ENCODE measurements around the gene SRD5A2. TPM values are rescaled to one million over a fixed set of nuclear protein-coding genes. Genes with fewer than 3 reads are reported as not detected.

SRD5A2 gene
- total and polyA plus RNA-seq, 2 donors (not counting 1 experiment from before 2014, with no cell fraction given): not detected

DNA sequence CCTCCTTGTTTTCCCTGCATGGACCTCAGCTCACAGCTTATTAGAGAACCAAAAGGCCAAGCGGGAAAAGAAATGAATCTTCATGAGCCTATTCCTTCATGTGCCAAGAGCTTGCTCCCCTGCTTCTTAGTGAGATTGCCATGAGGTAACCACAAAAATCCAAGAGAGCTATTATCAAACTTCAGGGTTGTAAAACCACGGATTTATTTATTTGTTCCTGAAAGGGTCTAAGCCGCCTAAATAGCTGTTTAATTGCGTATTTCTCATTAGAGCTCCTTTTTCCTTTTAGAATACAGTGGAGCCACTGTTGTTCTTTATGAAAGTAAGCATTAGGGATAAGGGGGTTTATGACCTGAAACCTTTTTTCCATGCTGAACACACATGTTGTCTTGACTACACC is 58.0 kb downstream of the SRD5A2 start:
- H3K79me2 ChIP-seq (ENCODE audit: control insufficient read depth, insufficient read depth, low read length): no peaks in the 10 kb centered on the region
- no peak for ATAC-seq (ENCODE audit: low read depth)
- H3K4me1 ChIP-seq (ENCODE audit: control insufficient read depth in 2 of 2, insufficient read depth in 2 of 2, low read length in 2 of 2): no peaks in the 10 kb centered on the region
- no peak overlapping the region for H3K4me2 ChIP-seq (replicated peaks; ENCODE audit: low read depth, low read length, poor library complexity, severe bottlenecking)
- no peak overlapping the region for H3K9ac ChIP-seq (ENCODE audit: low read length)
- H2AFZ ChIP-seq (ENCODE audit: insufficient read depth, low read depth, low read length, poor library complexity, severe bottlenecking): no peak overlapping the region
- H3K9me3 ChIP-seq (ENCODE audit: control extremely low read depth in 1 of 3, control insufficient read depth in 2 of 3, insufficient read depth in 1 of 3, low read length in 2 of 3): no peaks in the 10 kb centered on the region
- 89% methylated on average over 3 of the region's 4 CpGs for WGBS (ENCODE audit: insufficient coverage)
- H3K9me3 Mint-ChIP-seq (ENCODE audit: insufficient read depth): no peaks in the 10 kb centered on the region
- H3K27ac Mint-ChIP-seq: no peak overlapping the region
- no peak for DNase-seq
- no peak for TF ChIP-seq EZH2 (IDR thresholded peaks at IDR 0.05; ENCODE audit: borderline replicate concordance, insufficient read depth, low read depth, low read length, poor library complexity, severe bottlenecking)
- TF ChIP-seq, protein P1, sequence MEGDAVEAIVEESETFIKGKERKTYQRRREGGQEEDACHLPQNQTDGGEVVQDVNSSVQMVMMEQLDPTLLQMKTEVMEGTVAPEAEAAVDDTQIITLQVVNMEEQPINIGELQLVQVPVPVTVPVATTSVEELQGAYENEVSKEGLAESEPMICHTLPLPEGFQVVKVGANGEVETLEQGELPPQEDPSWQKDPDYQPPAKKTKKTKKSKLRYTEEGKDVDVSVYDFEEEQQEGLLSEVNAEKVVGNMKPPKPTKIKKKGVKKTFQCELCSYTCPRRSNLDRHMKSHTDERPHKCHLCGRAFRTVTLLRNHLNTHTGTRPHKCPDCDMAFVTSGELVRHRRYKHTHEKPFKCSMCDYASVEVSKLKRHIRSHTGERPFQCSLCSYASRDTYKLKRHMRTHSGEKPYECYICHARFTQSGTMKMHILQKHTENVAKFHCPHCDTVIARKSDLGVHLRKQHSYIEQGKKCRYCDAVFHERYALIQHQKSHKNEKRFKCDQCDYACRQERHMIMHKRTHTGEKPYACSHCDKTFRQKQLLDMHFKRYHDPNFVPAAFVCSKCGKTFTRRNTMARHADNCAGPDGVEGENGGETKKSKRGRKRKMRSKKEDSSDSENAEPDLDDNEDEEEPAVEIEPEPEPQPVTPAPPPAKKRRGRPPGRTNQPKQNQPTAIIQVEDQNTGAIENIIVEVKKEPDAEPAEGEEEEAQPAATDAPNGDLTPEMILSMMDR (IDR thresholded peaks at IDR 0.05): no peak
- H4K20me1 ChIP-seq (ENCODE audit: control insufficient read depth, insufficient read depth, low read length, poor library complexity, severe bottlenecking): no peaks in the 10 kb centered on the region
- no peaks in the 10 kb centered on the region for H3K4me1 Mint-ChIP-seq
- no peak overlapping the region for H3K4me3 ChIP-seq (ENCODE audit: control extremely low read depth in 1 of 5, extremely low read depth in 1 of 5, insufficient read depth in 1 of 5, low read depth in 2 of 5, low read length in 4 of 5)
- H3K27me3 ChIP-seq (replicated peaks in 1 of 4; ENCODE audit: control extremely low read depth in 1 of 4, control insufficient read depth in 3 of 4, insufficient read depth in 4 of 4, low read length in 3 of 4): peaks cover 0 to 6% (median 2%) of the 10 kb centered on the region in 4 experiments
- H3K27me3 Mint-ChIP-seq: peaks cover 43% of the 10 kb centered on the region
- H3K27ac ChIP-seq (ENCODE audit: low read length in 2 of 2): no peak overlapping the region
- ChIA-PET POLR2A (no interaction called here), CTCF (interaction anchor here (1.0 to 7.7 kb wide), 10 partner anchors 9 to 1358 kb away, joined by 3 to 139 read pairs (median 5); no protein-coding TSS in a partner anchor)
- no peak overlapping the region for H3K4me3 Mint-ChIP-seq
- H3K36me3 ChIP-seq (replicated peaks in 1 of 2; ENCODE audit: control extremely low read depth in 1 of 2, control insufficient read depth in 1 of 2, extremely low read depth in 1 of 2, insufficient read depth in 2 of 2, low read length in 1 of 2): no peaks in the 10 kb centered on the region
- intact Hi-C loops (cut with micrococcal nuclease): no loop called here

DNA sequence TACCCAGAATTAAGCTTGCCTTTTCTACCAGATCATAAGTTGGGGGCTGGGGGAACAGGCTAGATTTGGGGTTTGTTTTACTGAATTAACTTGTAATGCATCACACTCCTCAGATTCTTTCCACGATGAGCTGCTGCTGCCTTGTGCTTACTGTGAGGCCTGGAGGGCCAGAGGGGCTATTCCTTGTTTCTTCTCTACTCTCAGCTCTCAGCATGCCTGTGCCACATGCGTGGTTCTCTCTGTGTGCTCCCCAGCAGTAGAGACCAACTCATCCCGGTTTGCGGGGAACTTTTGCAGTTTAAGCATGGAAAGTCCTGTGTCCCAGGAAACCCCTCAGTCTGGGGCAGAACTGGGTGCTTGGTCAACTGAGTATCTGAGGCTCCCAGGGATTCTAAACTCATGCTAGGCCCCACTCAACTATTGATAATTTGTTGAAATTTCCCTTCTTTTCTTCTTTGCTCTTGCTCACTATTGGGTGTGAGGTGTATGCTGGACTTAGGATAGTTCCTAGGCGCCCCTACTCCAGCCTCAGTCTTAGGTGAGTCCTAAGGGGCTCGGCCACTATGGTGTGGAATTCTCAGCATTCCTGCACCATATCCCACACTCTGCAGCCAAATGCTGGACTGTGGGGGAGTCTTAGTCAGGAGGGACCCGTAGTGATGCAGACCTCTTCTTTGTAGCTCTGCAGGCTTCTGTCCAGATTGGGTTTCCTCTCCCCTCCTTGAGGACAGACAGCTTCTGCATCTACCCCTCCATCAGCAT is 63.1 kb downstream of the SRD5A2 start:
- Mint-ChIP-seq H3K9me3 (ENCODE audit: insufficient read depth) (no peaks in the 10 kb centered on the region), H3K4me3 (no peak overlapping the region), H3K4me1 (no peaks in the 10 kb centered on the region), H3K27me3 (peaks cover 33% of the 10 kb centered on the region), H3K27ac (no peak overlapping the region)
- Histone ChIP-seq H3K36me3 (replicated peaks in 1 of 2; ENCODE audit: control extremely low read depth in 1 of 2, control insufficient read depth in 1 of 2, extremely low read depth in 1 of 2, insufficient read depth in 2 of 2, low read length in 1 of 2) (no peaks in the 10 kb centered on the region), H3K27me3 (replicated peaks in 1 of 4; ENCODE audit: control extremely low read depth in 1 of 4, control insufficient read depth in 3 of 4, insufficient read depth in 4 of 4, low read length in 3 of 4) (no peaks in the 10 kb centered on the region), H4K20me1 (ENCODE audit: control insufficient read depth, insufficient read depth, low read length, poor library complexity, severe bottlenecking) (no peaks in the 10 kb centered on the region), H3K79me2 (ENCODE audit: control insufficient read depth, insufficient read depth, low read length) (no peaks in the 10 kb centered on the region), H3K4me1 (ENCODE audit: control insufficient read depth in 2 of 2, insufficient read depth in 2 of 2, low read length in 2 of 2) (no peaks in the 10 kb centered on the region), H3K4me3 (ENCODE audit: control extremely low read depth in 1 of 5, extremely low read depth in 1 of 5, insufficient read depth in 1 of 5, low read depth in 2 of 5, low read length in 4 of 5) (no peak overlapping the region), H2AFZ (ENCODE audit: insufficient read depth, low read depth, low read length, poor library complexity, severe bottlenecking) (no peak overlapping the region), H3K27ac (ENCODE audit: low read length in 2 of 2) (no peak overlapping the region), H3K4me2 (replicated peaks; ENCODE audit: low read depth, low read length, poor library complexity, severe bottlenecking) (no peak overlapping the region), H3K9ac (ENCODE audit: low read length) (no peak overlapping the region), H3K9me3 (ENCODE audit: control extremely low read depth in 1 of 3, control insufficient read depth in 2 of 3, insufficient read depth in 1 of 3, low read length in 2 of 3) (no peaks in the 10 kb centered on the region)
- DNase-seq (no peak), ATAC-seq (ENCODE audit: low read depth) (no peak)
- POLR2A ChIA-PET: no interaction called here
- intact Hi-C loops (cut with micrococcal nuclease): no loop called here
- 78% methylated on average over 5 of the region's 7 CpGs for WGBS (ENCODE audit: insufficient coverage)
- TF ChIP-seq EZH2 (IDR thresholded peaks at IDR 0.05; ENCODE audit: borderline replicate concordance, insufficient read depth, low read depth, low read length, poor library complexity, severe bottlenecking): no peak
- TF ChIP-seq, protein P1 (IDR thresholded peaks at IDR 0.05): no peak
- CTCF ChIA-PET: no interaction called here
